VCaP (cell line): ENCODE results near the gene MLN.
"Not testable (repeated sequence)": the region's sequence is repeated elsewhere in the genome, so short reads cannot be mapped to it uniquely, and the experiment has no call there.

Source experiments
- H3K27ac ChIP-seq: fragments of 450-650 bp; 2 replicates; pipeline ENCODE4 v1.5.1; 2017
- CTCF ChIP-seq: fragments of 450-650 bp; conservative IDR thresholded peaks from 2 replicates; pipeline ENCODE4 v1.5.1; 2017; ENCODE audit warnings: mild to moderate bottlenecking, moderate library complexity

The MLN gene

GRCh38 chr6:33833599-33833998, 29.8 kb upstream of the MLN start:
- H3K27ac ChIP-seq: peak overlapping the region; percentile 14
- TF ChIP-seq CTCF: no peak

GRCh38 chr6:33832831-33833230, 29.0 kb upstream of the MLN start:
- not testable (repeated sequence) for H3K27ac ChIP-seq

- peak overlapping the region; percentile 54 for H3K27ac ChIP-seq
These were observed 27.9 kb upstream of the MLN start for GRCh38 chr6:33831725-33832124.

GRCh38 chr6:33830635-33831240, 26.9 kb upstream of the MLN start:
- TF ChIP-seq CTCF: no peak
- H3K27ac ChIP-seq: peak overlapping the region; percentile 54

- H3K27ac ChIP-seq: peak overlapping the region; percentile 73
These were observed 25.2 kb upstream of the MLN start for GRCh38 chr6:33828764-33829731.

GRCh38 chr6:33828452-33828763, 24.6 kb upstream of the MLN start:
- TF ChIP-seq CTCF: no peak
- H3K27ac ChIP-seq: peak overlapping the region; percentile 73

More at GRCh38 chr6:33828764-33829731, 25.2 kb upstream of the MLN start:
- no peak for TF ChIP-seq CTCF

- peak overlapping the region; percentile 73 for H3K27ac ChIP-seq
- no peak for TF ChIP-seq CTCF
These were observed 24.0 kb upstream of the MLN start for GRCh38 chr6:33827546-33828451.

- H3K27ac ChIP-seq: peak overlapping the region; percentile 73
- no peak for TF ChIP-seq CTCF
These were observed 22.7 kb upstream of the MLN start for GRCh38 chr6:33826537-33826936.
